Tibial nerve (tissue), 3 donors: ENCODE measurements around the gene COCH.

ENCODE experiments used
- POLR2A ChIP-seq, 2 donors: fragments of 450-650 bp; IDR thresholded peaks; one replicate each; pipeline ENCODE4 v1.6.1; 2017; ENCODE audit warnings: antibody characterized with exemption in 2 of 2, mild to moderate bottlenecking in 2 of 2, moderate library complexity in 2 of 2
- TF ChIP-seq, protein P1 (sequence below), 5 experiments: fragments of 200-600 bp in 3 of 5; fragments of 450-650 bp in 2 of 5; sonication (generic) in 3 of 5; IDR thresholded peaks; one replicate each; pipeline ENCODE4 v1.5.1; 2016 to 2019; ENCODE audit warnings: antibody characterized with exemption in 5 of 5, mild to moderate bottlenecking in 3 of 5, moderate library complexity in 2 of 5

- TF ChIP-seq, protein P1, sequence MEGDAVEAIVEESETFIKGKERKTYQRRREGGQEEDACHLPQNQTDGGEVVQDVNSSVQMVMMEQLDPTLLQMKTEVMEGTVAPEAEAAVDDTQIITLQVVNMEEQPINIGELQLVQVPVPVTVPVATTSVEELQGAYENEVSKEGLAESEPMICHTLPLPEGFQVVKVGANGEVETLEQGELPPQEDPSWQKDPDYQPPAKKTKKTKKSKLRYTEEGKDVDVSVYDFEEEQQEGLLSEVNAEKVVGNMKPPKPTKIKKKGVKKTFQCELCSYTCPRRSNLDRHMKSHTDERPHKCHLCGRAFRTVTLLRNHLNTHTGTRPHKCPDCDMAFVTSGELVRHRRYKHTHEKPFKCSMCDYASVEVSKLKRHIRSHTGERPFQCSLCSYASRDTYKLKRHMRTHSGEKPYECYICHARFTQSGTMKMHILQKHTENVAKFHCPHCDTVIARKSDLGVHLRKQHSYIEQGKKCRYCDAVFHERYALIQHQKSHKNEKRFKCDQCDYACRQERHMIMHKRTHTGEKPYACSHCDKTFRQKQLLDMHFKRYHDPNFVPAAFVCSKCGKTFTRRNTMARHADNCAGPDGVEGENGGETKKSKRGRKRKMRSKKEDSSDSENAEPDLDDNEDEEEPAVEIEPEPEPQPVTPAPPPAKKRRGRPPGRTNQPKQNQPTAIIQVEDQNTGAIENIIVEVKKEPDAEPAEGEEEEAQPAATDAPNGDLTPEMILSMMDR (IDR thresholded peaks at IDR 0.05) = no peak
- TF ChIP-seq POLR2A (IDR thresholded peaks at IDR 0.05) = no peak
Measured at GRCh38 chr14:30869551-30870155, 4.7 kb upstream of the COCH start.
